Gastrocnemius medialis (tissue), 4 donors: Measurements from ENCODE around the gene CHRNA9.

ENCODE experiments used
- CTCF ChIP-seq, 5 experiments: fragments of 450-650 bp in 3 of 5; fragments of 200-600 bp in 2 of 5; sonication (generic) in 2 of 5; IDR thresholded peaks in 4 of 5; conservative IDR thresholded peaks in 1 of 5; 1 replicate in 4 of 5; 2 replicates in 1 of 5; pipeline ENCODE4 v1.5.1; 2016 to 2019; ENCODE audit warnings: antibody characterized with exemption in 5 of 5, mild to moderate bottlenecking in 3 of 5, moderate library complexity in 3 of 5
- POLR2A ChIP-seq, 2 donors: fragments of 450-650 bp; IDR thresholded peaks; one replicate each; pipeline ENCODE4 v1.6.1; 2017; ENCODE audit warnings: antibody characterized with exemption in 2 of 2, mild to moderate bottlenecking in 2 of 2, moderate library complexity in 2 of 2

DNA sequence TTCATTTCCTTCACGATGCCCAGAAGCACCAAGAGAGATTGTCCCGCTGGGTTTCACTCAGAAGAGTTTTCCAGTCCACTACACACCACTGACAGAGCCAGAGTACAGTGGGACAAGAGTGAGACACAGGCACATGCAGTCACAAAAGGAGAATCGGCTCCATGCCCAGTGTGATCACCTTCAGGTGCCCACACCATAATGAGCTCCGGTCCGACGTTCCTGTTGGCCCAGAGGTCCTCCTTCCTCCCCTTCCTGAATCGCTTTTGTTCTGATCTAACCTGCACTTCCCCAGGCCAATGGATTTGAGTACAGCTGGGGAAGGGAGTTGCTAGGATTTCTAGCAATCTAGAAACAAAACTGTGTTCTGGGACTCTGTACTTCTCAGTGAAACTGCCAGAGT, 4.6 kb upstream of the CHRNA9 start:
- TF ChIP-seq CTCF (IDR thresholded peaks at IDR 0.05 in 4 of 5, conservative IDR thresholded peaks at IDR 0.05 in 1 of 5) (no peak), POLR2A (IDR thresholded peaks at IDR 0.05) (no peak)
